ENCODE results near the gene CREBRF.

Gene CREBRF

GRCh38 chr5:173159256-173159655, 103.1 kb downstream of the CREBRF start:
- Histone ChIP-seq H3K4me2 (ENCODE audit: low read length) (no peak overlapping the region), H3K36me3 (ENCODE audit: control insufficient read depth, insufficient read depth, low read length) (peaks cover 3% of the 10 kb centered on the region), H3K4me1 (ENCODE audit: control insufficient read depth, low read depth, low read length) (no peaks in the 10 kb centered on the region), H3K18ac (ENCODE audit: low read length) (no peak overlapping the region), H3K9ac (ENCODE audit: low read length) (no peak overlapping the region), H3K56ac (ENCODE audit: low read length) (no peak overlapping the region), H2BK5ac (ENCODE audit: low read length) (no peak overlapping the region), H3K4ac (ENCODE audit: low read depth, low read length) (no peak overlapping the region), H2BK120ac (ENCODE audit: low read depth, low read length) (no peak overlapping the region), H3K4me3 (ENCODE audit: low read length) (no peak overlapping the region), H3K79me2 (ENCODE audit: control insufficient read depth, insufficient read depth, low read length) (no peaks in the 10 kb centered on the region), H3K27me3 (ENCODE audit: insufficient read depth, low read length, poor library complexity) (no peaks in the 10 kb centered on the region), H3K23ac (ENCODE audit: low read length) (no peak overlapping the region), H3K27ac (ENCODE audit: low read depth, low read length) (no peak overlapping the region), H2BK15ac (replicated peaks; ENCODE audit: low read depth) (no peak overlapping the region), H3K79me1 (ENCODE audit: low read length) (no peaks in the 10 kb centered on the region), H4K8ac (ENCODE audit: low read depth, low read length) (no peak overlapping the region), H2AK5ac (ENCODE audit: low read length) (no peak overlapping the region), H4K5ac (ENCODE audit: low read length) (no peak overlapping the region)
- no CpG with 5 or more reads among the region's 3 CpGs for WGBS (ENCODE audit: extremely low coverage, insufficient coverage, low lambda C conversion rate)
- DNase-seq = no peak

- H3K36me3 ChIP-seq (ENCODE audit: control insufficient read depth, insufficient read depth, low read length) = peaks cover 2% of the 10 kb centered on the region
- no peak overlapping the region for H2BK120ac ChIP-seq (ENCODE audit: low read depth, low read length)
- no peak overlapping the region for H3K56ac ChIP-seq (ENCODE audit: low read length)
- no peak overlapping the region for H3K4me3 ChIP-seq (ENCODE audit: low read length)
- no peak overlapping the region for H3K4ac ChIP-seq (ENCODE audit: low read depth, low read length)
- no peak overlapping the region for H3K9ac ChIP-seq (ENCODE audit: low read length)
- no peak overlapping the region for H2BK5ac ChIP-seq (ENCODE audit: low read length)
- no peaks in the 10 kb centered on the region for H3K4me1 ChIP-seq (ENCODE audit: control insufficient read depth, low read depth, low read length)
- WGBS (ENCODE audit: extremely low coverage, insufficient coverage, low lambda C conversion rate) = no CpG with 5 or more reads among the region's 5 CpGs
- H3K23ac ChIP-seq (ENCODE audit: low read length) = no peak overlapping the region
- H3K18ac ChIP-seq (ENCODE audit: low read length) = no peak overlapping the region
- H4K8ac ChIP-seq (ENCODE audit: low read depth, low read length) = no peak overlapping the region
- DNase-seq = no peak
- H3K79me1 ChIP-seq (ENCODE audit: low read length) = no peaks in the 10 kb centered on the region
- H3K4me2 ChIP-seq (ENCODE audit: low read length) = no peak overlapping the region
- no peak overlapping the region for H2BK15ac ChIP-seq (replicated peaks; ENCODE audit: low read depth)
- no peak overlapping the region for H2AK5ac ChIP-seq (ENCODE audit: low read length)
- no peaks in the 10 kb centered on the region for H3K79me2 ChIP-seq (ENCODE audit: control insufficient read depth, insufficient read depth, low read length)
- H4K5ac ChIP-seq (ENCODE audit: low read length) = no peak overlapping the region
- no peak overlapping the region for H3K27ac ChIP-seq (ENCODE audit: low read depth, low read length)
- no peaks in the 10 kb centered on the region for H3K27me3 ChIP-seq (ENCODE audit: insufficient read depth, low read length, poor library complexity)
Measured at GRCh38 chr5:173161148-173161547, 105.0 kb downstream of the CREBRF start.

GRCh38 chr5:173163219-173163618, 107.1 kb downstream of the CREBRF start:
- no peak overlapping the region for H4K5ac ChIP-seq (ENCODE audit: low read length)
- H4K8ac ChIP-seq (ENCODE audit: low read depth, low read length) = no peak overlapping the region
- H3K27ac ChIP-seq (ENCODE audit: low read depth, low read length) = no peak overlapping the region
- H3K79me2 ChIP-seq (ENCODE audit: control insufficient read depth, insufficient read depth, low read length) = no peaks in the 10 kb centered on the region
- no peak overlapping the region for H3K4ac ChIP-seq (ENCODE audit: low read depth, low read length)
- H3K9ac ChIP-seq (ENCODE audit: low read length) = no peak overlapping the region
- H2AK5ac ChIP-seq (ENCODE audit: low read length) = no peak overlapping the region
- H2BK120ac ChIP-seq (ENCODE audit: low read depth, low read length) = no peak overlapping the region
- no peak overlapping the region for H3K4me2 ChIP-seq (ENCODE audit: low read length)
- no peak overlapping the region for H2BK15ac ChIP-seq (replicated peaks; ENCODE audit: low read depth)
- no peaks in the 10 kb centered on the region for H3K4me1 ChIP-seq (ENCODE audit: control insufficient read depth, low read depth, low read length)
- H3K27me3 ChIP-seq (ENCODE audit: insufficient read depth, low read length, poor library complexity) = no peaks in the 10 kb centered on the region
- H2BK5ac ChIP-seq (ENCODE audit: low read length) = no peak overlapping the region
- no peak overlapping the region for H3K56ac ChIP-seq (ENCODE audit: low read length)
- no CpG with 5 or more reads among the region's 7 CpGs for WGBS (ENCODE audit: extremely low coverage, insufficient coverage, low lambda C conversion rate)
- no peak overlapping the region for H3K23ac ChIP-seq (ENCODE audit: low read length)
- H3K79me1 ChIP-seq (ENCODE audit: low read length) = no peaks in the 10 kb centered on the region
- peaks cover 2% of the 10 kb centered on the region for H3K36me3 ChIP-seq (ENCODE audit: control insufficient read depth, insufficient read depth, low read length)
- no peak overlapping the region for H3K4me3 ChIP-seq (ENCODE audit: low read length)
- peak; percentile 42 for DNase-seq
- H3K18ac ChIP-seq (ENCODE audit: low read length) = no peak overlapping the region

GRCh38 chr5:173165177-173166016, 109.2 kb downstream of the CREBRF start:
- Histone ChIP-seq H3K27me3 (ENCODE audit: insufficient read depth, low read length, poor library complexity) (no peaks in the 10 kb centered on the region), H3K4ac (ENCODE audit: low read depth, low read length) (no peak overlapping the region), H3K79me2 (ENCODE audit: control insufficient read depth, insufficient read depth, low read length) (no peaks in the 10 kb centered on the region), H2BK15ac (replicated peaks; ENCODE audit: low read depth) (no peak overlapping the region), H3K23ac (ENCODE audit: low read length) (no peak overlapping the region), H3K79me1 (ENCODE audit: low read length) (no peaks in the 10 kb centered on the region), H4K5ac (ENCODE audit: low read length) (no peak overlapping the region), H3K9ac (ENCODE audit: low read length) (no peak overlapping the region), H3K4me3 (ENCODE audit: low read length) (no peak overlapping the region), H4K8ac (ENCODE audit: low read depth, low read length) (no peak overlapping the region), H3K56ac (ENCODE audit: low read length) (no peak overlapping the region), H3K36me3 (ENCODE audit: control insufficient read depth, insufficient read depth, low read length) (no peaks in the 10 kb centered on the region), H3K4me1 (ENCODE audit: control insufficient read depth, low read depth, low read length) (no peaks in the 10 kb centered on the region), H3K18ac (ENCODE audit: low read length) (no peak overlapping the region), H3K4me2 (ENCODE audit: low read length) (no peak overlapping the region), H2AK5ac (ENCODE audit: low read length) (no peak overlapping the region), H2BK5ac (ENCODE audit: low read length) (no peak overlapping the region), H2BK120ac (ENCODE audit: low read depth, low read length) (no peak overlapping the region), H3K27ac (ENCODE audit: low read depth, low read length) (no peak overlapping the region)
- DNase-seq = no peak
- WGBS (ENCODE audit: extremely low coverage, insufficient coverage, low lambda C conversion rate) = no CpG with 5 or more reads among the region's 2 CpGs

- H3K79me1 ChIP-seq (ENCODE audit: low read length) = no peaks in the 10 kb centered on the region
- H3K9ac ChIP-seq (ENCODE audit: low read length) = no peak overlapping the region
- no peak overlapping the region for H3K4ac ChIP-seq (ENCODE audit: low read depth, low read length)
- no peaks in the 10 kb centered on the region for H3K79me2 ChIP-seq (ENCODE audit: control insufficient read depth, insufficient read depth, low read length)
- no peak overlapping the region for H2BK120ac ChIP-seq (ENCODE audit: low read depth, low read length)
- no peak overlapping the region for H2BK15ac ChIP-seq (replicated peaks; ENCODE audit: low read depth)
- H2BK5ac ChIP-seq (ENCODE audit: low read length) = no peak overlapping the region
- no peak overlapping the region for H3K56ac ChIP-seq (ENCODE audit: low read length)
- no peak overlapping the region for H4K5ac ChIP-seq (ENCODE audit: low read length)
- no peak for DNase-seq
- H3K4me3 ChIP-seq (ENCODE audit: low read length) = no peak overlapping the region
- H3K36me3 ChIP-seq (ENCODE audit: control insufficient read depth, insufficient read depth, low read length) = no peaks in the 10 kb centered on the region
- H2AK5ac ChIP-seq (ENCODE audit: low read length) = no peak overlapping the region
- no peak overlapping the region for H3K27ac ChIP-seq (ENCODE audit: low read depth, low read length)
- WGBS (ENCODE audit: extremely low coverage, insufficient coverage, low lambda C conversion rate) = no CpG with 5 or more reads among the region's 8 CpGs
- H3K18ac ChIP-seq (ENCODE audit: low read length) = no peak overlapping the region
- H3K4me1 ChIP-seq (ENCODE audit: control insufficient read depth, low read depth, low read length) = peaks cover 2% of the 10 kb centered on the region
- no peak overlapping the region for H4K8ac ChIP-seq (ENCODE audit: low read depth, low read length)
- no peak overlapping the region for H3K23ac ChIP-seq (ENCODE audit: low read length)
- H3K4me2 ChIP-seq (ENCODE audit: low read length) = no peak overlapping the region
- no peaks in the 10 kb centered on the region for H3K27me3 ChIP-seq (ENCODE audit: insufficient read depth, low read length, poor library complexity)
Measured at GRCh38 chr5:173172166-173172565, 116.0 kb downstream of the CREBRF start.

GRCh38 chr5:173175523-173175922, 119.4 kb downstream of the CREBRF start:
- Histone ChIP-seq H3K4me1 (ENCODE audit: control insufficient read depth, low read depth, low read length) (peaks cover 2% of the 10 kb centered on the region), H4K5ac (ENCODE audit: low read length) (no peak overlapping the region), H3K4ac (ENCODE audit: low read depth, low read length) (no peak overlapping the region), H2AK5ac (ENCODE audit: low read length) (no peak overlapping the region), H3K36me3 (ENCODE audit: control insufficient read depth, insufficient read depth, low read length) (no peaks in the 10 kb centered on the region), H3K79me2 (ENCODE audit: control insufficient read depth, insufficient read depth, low read length) (no peaks in the 10 kb centered on the region), H4K8ac (ENCODE audit: low read depth, low read length) (no peak overlapping the region), H3K4me3 (ENCODE audit: low read length) (no peak overlapping the region), H3K23ac (ENCODE audit: low read length) (no peak overlapping the region), H3K27me3 (ENCODE audit: insufficient read depth, low read length, poor library complexity) (no peaks in the 10 kb centered on the region), H3K4me2 (ENCODE audit: low read length) (no peak overlapping the region), H3K27ac (ENCODE audit: low read depth, low read length) (no peak overlapping the region), H2BK15ac (replicated peaks; ENCODE audit: low read depth) (no peak overlapping the region), H3K18ac (ENCODE audit: low read length) (no peak overlapping the region), H2BK5ac (ENCODE audit: low read length) (no peak overlapping the region), H3K79me1 (ENCODE audit: low read length) (no peaks in the 10 kb centered on the region), H2BK120ac (ENCODE audit: low read depth, low read length) (no peak overlapping the region), H3K56ac (ENCODE audit: low read length) (peak overlapping the region; percentile 42), H3K9ac (ENCODE audit: low read length) (no peak overlapping the region)
- WGBS (ENCODE audit: extremely low coverage, insufficient coverage, low lambda C conversion rate) = no CpG with 5 or more reads among the region's 4 CpGs
- peak; percentile 44 for DNase-seq

Measured in mesendoderm (in vitro differentiated cells).